GM13977 (cell line): ENCODE measurements around the gene PIK3R5.
A peak's percentile ranks its signal among the peaks of the same experiment; 100 is the strongest.

ENCODE experiments used
- DNase-seq: peaks from one replicate; pipeline ENCODE4 v3.0.0; 2012; ENCODE audit warnings: low spot score
- in situ Hi-C: fragments of 300-500 bp; cut with MboI; formaldehyde crosslinking; loops from one replicate; pipeline ENCODE4 v1.12.0; 2022; ENCODE audit warnings: low sequenced_read_pairs, low pct_unique_long_range_greater_than_20kb, mixed read lengths, inconsistent platforms; ENCODE audit not compliant: unreplicated experiment
- TF ChIP-seq, protein P1 (sequence below): IDR thresholded peaks from 2 replicates; pipeline ENCODE4 v1.5.1; 2012; ENCODE audit warnings: mild to moderate bottlenecking, control low read depth; ENCODE audit not compliant: insufficient read depth; ENCODE audit errors: extremely low read depth, missing control alignments

PIK3R5 gene

DNA sequence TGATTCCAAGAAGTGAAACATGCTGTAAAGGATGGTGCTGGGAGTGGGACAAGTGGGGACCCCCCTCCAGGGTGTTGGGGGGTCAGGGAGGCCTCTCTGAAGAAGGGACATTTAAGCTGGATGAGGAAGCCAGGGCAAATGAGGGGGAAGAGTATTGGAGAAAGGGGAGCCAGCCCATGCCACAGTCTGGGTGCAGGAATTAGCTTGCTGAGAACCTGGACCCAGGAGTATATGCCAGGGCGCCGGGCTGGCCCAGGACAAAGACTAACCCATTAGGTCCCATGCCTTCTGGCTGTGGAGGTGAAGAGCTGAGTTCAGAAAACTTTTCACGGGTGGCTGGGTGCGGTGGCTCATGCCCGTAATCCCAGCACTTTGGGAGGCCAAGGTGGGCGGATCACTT, 52.4 kb downstream of the PIK3R5 start:
- TF ChIP-seq, protein P1, sequence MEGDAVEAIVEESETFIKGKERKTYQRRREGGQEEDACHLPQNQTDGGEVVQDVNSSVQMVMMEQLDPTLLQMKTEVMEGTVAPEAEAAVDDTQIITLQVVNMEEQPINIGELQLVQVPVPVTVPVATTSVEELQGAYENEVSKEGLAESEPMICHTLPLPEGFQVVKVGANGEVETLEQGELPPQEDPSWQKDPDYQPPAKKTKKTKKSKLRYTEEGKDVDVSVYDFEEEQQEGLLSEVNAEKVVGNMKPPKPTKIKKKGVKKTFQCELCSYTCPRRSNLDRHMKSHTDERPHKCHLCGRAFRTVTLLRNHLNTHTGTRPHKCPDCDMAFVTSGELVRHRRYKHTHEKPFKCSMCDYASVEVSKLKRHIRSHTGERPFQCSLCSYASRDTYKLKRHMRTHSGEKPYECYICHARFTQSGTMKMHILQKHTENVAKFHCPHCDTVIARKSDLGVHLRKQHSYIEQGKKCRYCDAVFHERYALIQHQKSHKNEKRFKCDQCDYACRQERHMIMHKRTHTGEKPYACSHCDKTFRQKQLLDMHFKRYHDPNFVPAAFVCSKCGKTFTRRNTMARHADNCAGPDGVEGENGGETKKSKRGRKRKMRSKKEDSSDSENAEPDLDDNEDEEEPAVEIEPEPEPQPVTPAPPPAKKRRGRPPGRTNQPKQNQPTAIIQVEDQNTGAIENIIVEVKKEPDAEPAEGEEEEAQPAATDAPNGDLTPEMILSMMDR = no peak
- DNase-seq = peak; percentile 2
- in situ Hi-C loops = no loop called here

DNA sequence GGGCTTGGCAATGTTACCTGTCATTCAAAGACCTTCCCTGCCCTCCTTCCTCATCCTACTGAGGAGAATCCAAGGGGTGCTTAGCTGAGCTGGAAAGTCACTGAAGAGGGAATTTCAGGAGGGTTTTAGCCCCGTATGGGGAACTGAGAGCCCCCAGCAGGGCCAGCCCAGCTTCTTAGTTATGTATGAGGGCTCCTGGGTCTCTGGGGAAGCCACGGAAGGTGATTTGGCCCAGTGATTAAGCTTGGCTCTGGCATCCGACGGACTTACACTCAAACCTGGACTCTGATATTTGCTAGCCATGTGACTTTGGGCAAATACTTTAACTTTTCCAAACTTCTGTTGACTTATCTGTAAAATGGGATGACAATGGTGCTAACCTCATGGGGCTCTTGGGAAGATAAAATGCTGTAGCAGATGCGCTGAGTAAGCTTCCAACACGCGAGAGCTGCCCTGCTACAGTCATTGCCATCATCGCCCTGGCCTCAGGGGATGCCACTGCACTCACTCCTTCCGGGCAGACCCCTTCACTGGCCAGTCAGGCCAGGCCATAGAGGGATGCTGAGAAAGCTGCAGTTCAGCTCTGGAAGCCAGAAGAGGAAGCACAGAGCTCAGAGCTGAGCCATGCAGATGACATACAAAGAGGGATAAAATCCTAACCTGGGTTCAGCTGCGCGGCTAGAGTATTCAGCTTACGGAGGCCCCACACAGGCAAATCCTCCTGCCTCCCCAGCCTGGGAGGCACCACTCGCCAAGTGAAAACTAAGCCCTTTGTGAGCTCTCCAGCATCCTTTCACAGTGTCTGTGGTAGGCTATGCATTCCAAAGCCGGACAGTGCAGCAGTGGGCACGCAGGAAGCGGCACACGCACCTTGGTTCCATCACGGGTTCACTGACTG, 53.2 kb downstream of the PIK3R5 start:
- peak; percentile 7 for DNase-seq
- TF ChIP-seq, protein P1 = no peak
- in situ Hi-C loops = no loop called here

DNA sequence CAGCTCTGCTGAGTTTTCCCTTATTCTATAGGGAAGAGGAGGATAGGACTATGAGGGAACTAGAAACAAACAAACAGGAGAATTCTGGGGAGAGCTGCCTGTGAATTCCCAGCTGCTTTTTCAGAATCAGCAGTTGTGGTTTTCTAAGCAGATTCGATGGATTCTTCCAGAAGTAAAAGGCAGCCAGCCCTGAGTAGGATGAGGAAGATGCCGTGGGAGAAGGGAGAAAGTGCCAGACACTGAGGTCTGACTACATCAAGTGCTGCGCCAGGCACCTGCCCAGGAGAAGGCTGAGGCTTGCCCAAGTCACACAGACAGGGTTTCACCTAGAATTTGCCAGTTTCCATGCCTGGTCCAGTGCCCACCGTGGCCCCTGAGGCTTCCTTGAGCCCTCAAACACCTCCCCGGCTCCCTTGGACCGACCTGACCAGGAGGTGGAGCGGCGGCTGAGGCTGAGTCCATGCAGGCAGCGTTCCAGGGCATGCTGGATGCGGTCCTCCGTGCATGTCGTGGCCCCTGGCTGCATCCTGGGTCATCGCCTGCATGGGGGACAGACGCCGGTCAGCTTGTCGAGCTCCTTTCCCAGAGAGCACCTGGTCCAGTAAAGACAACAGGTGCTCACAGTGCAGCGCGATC, 54.4 kb downstream of the PIK3R5 start:
- DNase-seq = peak; percentile 3
- in situ Hi-C loops = no loop called here
- TF ChIP-seq, protein P1 = no peak

DNA sequence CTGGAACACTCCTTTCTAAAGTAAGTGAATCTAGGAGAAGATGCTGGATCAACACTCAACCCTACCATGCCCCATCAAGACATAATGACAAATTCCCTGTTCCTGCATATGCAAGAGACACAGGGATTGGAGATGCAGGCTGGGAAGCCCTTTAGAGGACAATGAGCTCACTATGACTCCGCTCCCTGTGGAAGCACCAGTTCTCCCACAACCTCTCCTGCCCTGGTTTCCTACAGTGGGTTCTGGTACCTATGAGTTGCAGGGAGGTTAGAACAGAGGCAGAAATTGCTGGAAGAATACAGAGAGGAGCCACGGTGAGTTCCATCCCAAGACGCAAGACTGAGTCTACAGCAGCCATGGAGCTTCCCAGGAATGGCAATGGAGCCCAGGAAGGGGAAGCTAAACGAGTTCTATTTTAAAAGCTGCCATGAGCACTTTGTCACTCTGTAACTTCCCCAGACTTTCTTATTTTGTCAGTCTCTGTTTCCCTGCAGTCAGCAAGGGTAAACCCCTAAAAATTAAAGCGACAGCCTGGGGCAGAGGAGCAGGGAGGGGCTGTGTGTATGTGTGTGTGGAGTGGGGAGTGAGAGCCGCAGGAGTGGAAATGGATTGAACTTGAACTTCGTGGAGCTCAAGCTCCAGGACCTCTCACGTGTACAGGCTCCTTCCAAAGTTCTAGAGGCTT, 55.8 kb downstream of the PIK3R5 start:
- TF ChIP-seq, protein P1 = no peak
- in situ Hi-C loops = no loop called here
- peak; percentile 24 for DNase-seq

DNA sequence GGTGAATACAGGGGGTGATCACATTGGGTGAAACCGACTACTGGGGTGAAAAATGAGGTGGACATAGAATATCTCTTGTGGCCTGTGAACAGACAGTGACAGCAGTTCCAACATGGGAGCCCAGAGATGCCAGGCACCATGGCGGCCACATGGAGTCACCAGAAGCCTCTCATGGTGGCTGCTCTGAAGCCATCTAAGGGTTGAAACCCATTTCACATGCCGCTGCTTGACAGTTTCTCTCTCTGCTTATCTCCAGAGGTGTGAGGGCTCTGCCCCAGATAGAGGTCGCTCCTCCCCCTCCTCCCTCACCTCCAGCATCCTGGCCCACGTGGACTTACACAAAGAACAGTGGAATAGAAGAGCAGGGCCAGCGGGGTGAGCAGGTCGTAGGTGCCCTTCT, 60.2 kb downstream of the PIK3R5 start:
- DNase-seq = no peak
- in situ Hi-C loops = no loop called here
- TF ChIP-seq, protein P1 = no peak

DNA sequence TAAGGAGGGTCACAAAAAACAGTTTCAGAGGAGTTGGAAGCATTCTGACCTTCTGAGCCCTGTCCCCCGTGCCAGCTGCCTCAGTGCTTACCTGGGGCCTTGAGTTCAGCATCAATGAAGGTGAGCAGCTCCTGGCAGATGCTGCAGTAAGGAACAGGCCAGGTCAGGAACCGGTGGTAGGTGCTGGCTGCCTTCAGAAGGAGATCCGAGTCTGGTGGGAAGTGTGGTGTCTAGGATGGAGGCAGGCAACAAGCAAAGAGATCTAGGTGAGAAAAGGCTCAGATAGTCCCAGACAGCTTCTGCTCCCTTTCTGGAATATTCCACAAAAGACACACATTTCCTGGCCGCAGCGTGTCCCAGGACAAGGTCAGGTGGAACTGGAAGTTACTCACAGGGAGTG, 60.8 kb downstream of the PIK3R5 start:
- in situ Hi-C loops = no loop called here
- TF ChIP-seq, protein P1 = no peak

More for the DNA sequence above, 60.8 kb downstream of the PIK3R5 start:
- no peak for DNase-seq
